ENCODE results near the gene RNF207. TPM values are rescaled to one million over a fixed set of nuclear protein-coding genes. Genes with fewer than 3 reads are reported as not detected.

The RNF207 gene
- total and polyA plus RNA-seq, 9 donors = 2.0 to 24.4 (median 7.7) TPM

DNA sequence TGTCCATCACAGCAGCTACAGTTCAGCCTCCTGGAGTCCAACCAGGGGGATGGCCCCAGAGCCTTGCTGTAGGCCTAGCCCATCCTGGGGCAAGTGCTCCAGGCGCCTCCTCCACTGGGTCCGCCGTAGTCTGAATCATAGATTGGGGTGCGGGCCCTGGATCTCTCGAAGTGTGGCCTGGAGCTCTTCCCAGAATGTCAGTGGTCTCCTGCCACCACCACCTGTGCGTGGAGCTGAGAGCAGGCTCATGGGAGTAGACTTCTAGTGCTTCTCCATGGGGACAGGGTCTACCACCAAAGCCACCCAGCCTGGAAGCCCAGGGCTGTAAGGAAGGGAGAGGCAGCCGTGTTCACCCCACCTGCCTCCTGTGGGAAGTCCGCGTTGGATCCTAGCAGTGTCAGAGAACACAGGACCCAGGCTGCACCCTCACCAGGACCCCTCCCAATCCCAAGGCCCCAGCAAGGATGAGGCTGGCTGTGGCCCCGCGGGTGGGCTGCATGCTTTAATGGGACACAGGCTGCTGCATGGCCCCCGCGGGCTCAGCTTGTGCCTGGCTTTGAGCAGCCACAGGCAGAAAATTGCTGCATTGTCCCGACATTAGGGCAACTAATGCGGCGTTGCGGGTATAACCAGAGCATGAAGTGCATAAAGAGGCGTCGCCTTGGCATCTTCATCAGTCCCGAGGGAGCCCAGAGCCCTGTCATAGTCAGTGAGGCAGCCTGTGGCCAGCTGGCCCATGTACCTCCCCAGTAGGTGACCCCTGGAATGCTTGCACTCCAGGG, 37.3 kb downstream of the RNF207 start:
- H3K4me1 ChIP-seq (ENCODE audit: insufficient read depth) = peaks cover 7% of the 10 kb centered on the region
- H3K9me3 ChIP-seq = no peaks in the 10 kb centered on the region
- no peak overlapping the region for H3K4me3 ChIP-seq
- WGBS, 3 donors = 17 to 31% (median 24%) methylated on average over 9 to 20 of the region's 20 CpGs
- intact Hi-C loops (cut with DNase I) = loop anchor here in 3 of 4 donors (5.0 to 10.0 kb wide), 5 partner anchors 162 to 198 kb away; partner anchors contain the start of gene KCNAB2 (in 1 of the 3)
- TF ChIP-seq EP300 (IDR thresholded peaks at IDR 0.05) (no peak), CTCF (IDR thresholded peaks at IDR 0.05) (no peak), POLR2A (IDR thresholded peaks at IDR 0.05) (no peak)
- H3K27me3 ChIP-seq = peaks cover 15% of the 10 kb centered on the region
- DNase-seq = no peak
- H3K27ac ChIP-seq = no peak overlapping the region
- H3K36me3 ChIP-seq = no peaks in the 10 kb centered on the region

GRCh38 chr1:6243993-6244392, 38.1 kb downstream of the RNF207 start, which contains the start of gene HES3:
HES3 (plus strand) TSS chr1:6244179; CDS start chr1:6244366, 187 bp downstream.
- no peak for DNase-seq
- H3K27me3 ChIP-seq = peaks cover 15% of the 10 kb centered on the region

DNA sequence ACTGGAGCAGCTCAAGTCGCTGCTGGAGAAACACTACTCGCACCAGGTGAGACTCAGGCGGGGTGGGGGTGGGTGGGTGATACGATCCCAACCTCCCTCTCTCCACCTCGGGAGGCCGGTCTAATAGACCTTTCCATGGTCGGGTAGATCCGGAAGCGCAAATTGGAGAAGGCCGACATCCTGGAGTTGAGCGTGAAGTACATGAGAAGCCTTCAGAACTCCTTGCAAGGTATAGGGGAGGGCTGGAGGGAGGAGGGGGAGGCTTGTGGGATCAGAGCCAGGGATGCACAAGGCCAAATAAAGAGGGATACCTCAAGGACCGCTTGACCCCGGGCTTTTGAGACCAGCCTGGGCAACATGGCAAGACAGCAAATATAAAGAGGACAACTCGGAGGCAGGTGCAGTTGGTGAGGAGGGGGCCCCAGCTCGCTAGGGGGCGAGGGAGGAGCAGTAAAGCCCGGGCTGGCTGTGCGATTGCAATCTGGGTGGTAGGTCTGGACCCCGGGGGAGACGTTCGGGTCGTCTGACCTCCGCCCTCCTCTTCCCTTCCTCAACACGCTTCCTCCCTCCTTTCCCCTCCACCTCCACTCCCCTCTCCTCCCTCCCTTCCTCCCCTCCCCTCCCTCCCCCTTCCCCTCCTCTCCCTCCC, 38.6 kb downstream of the RNF207 start:
- WGBS, 3 donors = 1 to 2% (median 2%) methylated on average over 24 of the region's 24 CpGs
- H3K36me3 ChIP-seq = no peaks in the 10 kb centered on the region
- no peak for DNase-seq
- H3K9me3 ChIP-seq = no peaks in the 10 kb centered on the region
- peaks cover 17% of the 10 kb centered on the region for H3K4me1 ChIP-seq (ENCODE audit: insufficient read depth)
- intact Hi-C loops (cut with DNase I) = loop anchor here (5.0 to 10.0 kb wide), 8 partner anchors 98 to 200 kb away; partner anchors contain the start of gene KCNAB2 (in 1 of the 4)
- H3K27me3 ChIP-seq = peaks cover 15% of the 10 kb centered on the region
- TF ChIP-seq POLR2A (IDR thresholded peaks at IDR 0.05) = no peak
- no peak for TF ChIP-seq EP300 (IDR thresholded peaks at IDR 0.05)
- no peak for TF ChIP-seq CTCF (IDR thresholded peaks at IDR 0.05)
- no peak overlapping the region for H3K27ac ChIP-seq
- H3K4me3 ChIP-seq = no peak overlapping the region

More at GRCh38 chr1:6243993-6244392, 38.1 kb downstream of the RNF207 start, which contains the start of gene HES3:
- Histone ChIP-seq H3K4me1 (ENCODE audit: insufficient read depth) (peaks cover 15% of the 10 kb centered on the region), H3K36me3 (no peaks in the 10 kb centered on the region), H3K27ac (no peak within 1 kb of the TSS), H3K9me3 (no peaks in the 10 kb centered on the region), H3K4me3 (no peak within 1 kb of the TSS)
- WGBS, 3 donors = 3 to 4% (median 3%) methylated on average over 16 of the region's 16 CpGs
- TF ChIP-seq POLR2A (IDR thresholded peaks at IDR 0.05) (no peak), EP300 (IDR thresholded peaks at IDR 0.05) (no peak), CTCF (IDR thresholded peaks at IDR 0.05) (no peak)
- intact Hi-C loops (cut with DNase I) = loop anchor here in 3 of 4 donors (5.0 to 10.0 kb wide), 5 partner anchors 161 to 199 kb away; partner anchors contain the start of gene KCNAB2 (in 1 of the 3)

DNA sequence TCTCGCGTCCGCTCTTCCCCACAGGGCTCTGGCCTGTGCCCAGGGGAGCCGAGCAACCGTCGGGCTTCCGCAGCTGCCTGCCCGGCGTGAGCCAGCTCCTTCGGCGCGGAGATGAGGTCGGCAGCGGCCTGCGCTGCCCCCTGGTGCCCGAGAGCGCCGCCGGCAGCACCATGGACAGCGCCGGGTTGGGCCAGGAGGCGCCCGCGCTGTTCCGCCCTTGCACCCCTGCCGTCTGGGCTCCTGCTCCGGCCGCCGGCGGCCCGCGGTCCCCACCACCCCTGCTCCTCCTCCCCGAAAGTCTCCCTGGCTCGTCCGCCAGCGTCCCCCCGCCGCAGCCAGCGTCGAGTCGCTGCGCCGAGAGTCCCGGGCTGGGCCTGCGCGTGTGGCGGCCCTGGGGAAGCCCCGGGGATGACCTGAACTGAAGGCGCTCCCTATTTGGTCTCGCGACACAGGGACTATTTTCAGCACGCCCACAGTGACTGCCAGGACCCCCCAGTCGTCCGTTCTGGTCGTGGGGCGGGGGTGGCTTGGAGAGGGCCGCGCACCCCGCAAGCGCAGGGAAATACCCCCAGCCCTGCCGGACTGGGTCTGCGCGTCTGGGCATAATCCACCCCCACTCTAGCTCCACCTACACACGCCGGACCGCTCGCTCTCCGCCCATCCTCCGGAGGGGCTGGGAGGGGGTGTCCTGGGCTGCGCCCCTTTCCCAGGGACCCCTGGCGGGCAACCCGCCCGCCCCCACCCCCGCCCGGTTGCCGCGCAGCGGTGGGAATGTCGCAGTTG, 39.4 kb downstream of the RNF207 start:
- Histone ChIP-seq H3K4me3 (no peak overlapping the region), H3K27me3 (peaks cover 15% of the 10 kb centered on the region), H3K27ac (no peak overlapping the region), H3K36me3 (no peaks in the 10 kb centered on the region), H3K4me1 (ENCODE audit: insufficient read depth) (peaks cover 22% of the 10 kb centered on the region), H3K9me3 (no peaks in the 10 kb centered on the region)
- 0 to 1% (median 1%) methylated on average over 34 to 78 of the region's 79 CpGs for WGBS, 3 donors
- TF ChIP-seq POLR2A (IDR thresholded peaks at IDR 0.05) = no peak
- TF ChIP-seq EP300 (IDR thresholded peaks at IDR 0.05) = no peak
- TF ChIP-seq CTCF (IDR thresholded peaks at IDR 0.05) = peak; percentile 69 to 81 (median 73)
- DNase-seq = peak; percentile 66 to 87 (median 82)
- intact Hi-C loops (cut with DNase I) = loop anchor here in 3 of 4 donors (5.0 to 10.0 kb wide), 6 partner anchors 97 to 200 kb away; partner anchors contain the start of gene KCNAB2 (in 1 of the 3)
